NB4 (cell line): ENCODE measurements around the gene ZNF423.

Source experiments
- DNase-seq: peaks from one replicate; pipeline ENCODE4 v3.0.0; 2010; ENCODE audit warnings: low read depth
- H3K4me3 ChIP-seq: one replicate; pipeline ENCODE4 v1.5.1; 2011; ENCODE audit warnings: mild to moderate bottlenecking, low read depth, low read length, moderate library complexity
- CTCF ChIP-seq: IDR thresholded peaks from one replicate; pipeline ENCODE4 v1.5.1; 2012; ENCODE audit warnings: low read depth, low read length
- MAX ChIP-seq: IDR thresholded peaks from 2 replicates; pipeline ENCODE4 v1.6.1; 2011; ENCODE audit warnings: low read depth, low read length
- MYC ChIP-seq: IDR thresholded peaks from 2 replicates; pipeline ENCODE4 v1.6.1; 2011; ENCODE audit warnings: low read depth, low read length
- POLR2A ChIP-seq: IDR thresholded peaks from 2 replicates; pipeline ENCODE4 v1.6.1; 2011; ENCODE audit warnings: mild to moderate bottlenecking; ENCODE audit not compliant: insufficient read length; ENCODE audit errors: extremely low read depth

ZNF423 gene

GRCh38 chr16:49661465-49662187, 194.3 kb downstream of the ZNF423 start:
- DNase-seq: no peak
- TF ChIP-seq POLR2A (no peak), CTCF (no peak), MAX (no peak), MYC (no peak)
- H3K4me3 ChIP-seq: no peak overlapping the region

- H3K4me3 ChIP-seq: no peak overlapping the region
- no peak for DNase-seq
- TF ChIP-seq CTCF (no peak), POLR2A (no peak)
Measured at GRCh38 chr16:49660626-49661025, 195.3 kb downstream of the ZNF423 start.

GRCh38 chr16:49659356-49659755, 196.6 kb downstream of the ZNF423 start:
- no peak overlapping the region for H3K4me3 ChIP-seq
- TF ChIP-seq CTCF (no peak), MAX (no peak), MYC (no peak), POLR2A (no peak)
- DNase-seq: no peak

- no peak for TF ChIP-seq CTCF
- H3K4me3 ChIP-seq: no peak overlapping the region
- no peak for DNase-seq
Measured at GRCh38 chr16:49658531-49658930, 197.4 kb downstream of the ZNF423 start.

- no peak overlapping the region for H3K4me3 ChIP-seq
- DNase-seq: no peak
- TF ChIP-seq CTCF (no peak), MYC (no peak), MAX (no peak), POLR2A (no peak)
Measured at GRCh38 chr16:49657736-49658465, 198.0 kb downstream of the ZNF423 start.

GRCh38 chr16:49654425-49654824, 201.5 kb downstream of the ZNF423 start:
- no peak for TF ChIP-seq MAX
- TF ChIP-seq POLR2A: no peak
- TF ChIP-seq CTCF: no peak
- no peak for TF ChIP-seq MYC
- no peak overlapping the region for H3K4me3 ChIP-seq
- no peak for DNase-seq
